ENCODE data around the gene CLNK. TPM values are rescaled to one million over a fixed set of nuclear protein-coding genes. Genes with fewer than 3 reads are reported as not detected.

Gene CLNK
- polyA plus RNA-seq, 1 of the 3 experiments (the other 2 are of a cell fraction), result not detected

GRCh38 chr4:10509733-10510132 lies 174.8 kb downstream of the CLNK start (continued):
- no peak for TF ChIP-seq FOSL2 (IDR thresholded peaks at IDR 0.05; ENCODE audit: borderline replicate concordance, low read depth)
- TF ChIP-seq REST (IDR thresholded peaks at IDR 0.05; ENCODE audit: low read depth, low read length), result no peak

GRCh38 chr4:10506077-10506476 lies 178.5 kb downstream of the CLNK start:
- TF ChIP-seq JUND (IDR thresholded peaks at IDR 0.05), result no peak
- no peak for TF ChIP-seq TAF1 (IDR thresholded peaks at IDR 0.05; ENCODE audit: borderline replicate concordance, low read depth, low read length)
- no peak for TF ChIP-seq CHD2 (IDR thresholded peaks at IDR 0.05; ENCODE audit: low read length, partially characterized antibody)
- no peak for TF ChIP-seq MEF2A (IDR thresholded peaks at IDR 0.05; ENCODE audit: borderline replicate concordance, low read depth)
- no peak for TF ChIP-seq MXI1 (IDR thresholded peaks at IDR 0.05; ENCODE audit: low read depth, low read length)
- no peak for TF ChIP-seq RXRA (IDR thresholded peaks at IDR 0.05; ENCODE audit: borderline replicate concordance, low read depth)
- TF ChIP-seq FOXM1 (IDR thresholded peaks at IDR 0.05; ENCODE audit: low read depth), result no peak
- no peak for TF ChIP-seq RFX5 (IDR thresholded peaks at IDR 0.05; ENCODE audit: low read length)
- TF ChIP-seq POLR2AphosphoS5 (IDR thresholded peaks at IDR 0.05; ENCODE audit: low read depth, low read length), result no peak
- TF ChIP-seq CTCF (IDR thresholded peaks at IDR 0.05), result no peak
- no peak for TF ChIP-seq MAX (IDR thresholded peaks at IDR 0.05; ENCODE audit: low read depth)
- no peak for TF ChIP-seq FOXJ3 (CRISPR knock-in tag; IDR thresholded peaks at IDR 0.05)
- WGBS (ENCODE audit: low lambda C conversion rate), result 7% methylated on average over 4 of the region's 4 CpGs
- Histone ChIP-seq H3K9me3 (no peaks in the 10 kb centered on the region), H3K4me1 (ENCODE audit: control insufficient read depth in 1 of 2, insufficient read depth in 2 of 2, low read depth in 1 of 2, low read length in 1 of 2) (no peaks in the 10 kb centered on the region), H2AFZ (ENCODE audit: low read depth) (no peak overlapping the region), H3F3A (replicated peaks; ENCODE audit: insufficient read depth) (no peaks in the 10 kb centered on the region), H3K27me3 (ENCODE audit: insufficient read depth) (no peaks in the 10 kb centered on the region; the same call in 1 of the 2 replicates), H4K20me1 (ENCODE audit: insufficient read depth) (no peaks in the 10 kb centered on the region), H3K4me3 (ENCODE audit: low read depth in 2 of 2, low read length in 1 of 2) (no peak overlapping the region), H3K4me2 (no peak overlapping the region), H3K27ac (ENCODE audit: low read depth in 2 of 2, low read length in 1 of 2) (no peak overlapping the region), H3K9ac (no peak overlapping the region), H3K79me2 (ENCODE audit: insufficient read depth) (no peaks in the 10 kb centered on the region), H3K36me3 (replicated peaks in 1 of 2; ENCODE audit: control insufficient read depth in 1 of 2, insufficient read depth in 2 of 2, low read length in 1 of 2) (no peaks in the 10 kb centered on the region), H3K9me2 (no peaks in the 10 kb centered on the region)
- ChIA-PET CTCF (no interaction called here), POLR2A (no interaction called here)
- DNase-seq, result no peak
